GM21360 (cell line): Measurements from ENCODE around the gene NOP9.
"Not testable (repeated sequence)": the region's sequence is repeated elsewhere in the genome, so short reads cannot be mapped to it uniquely, and the experiment has no call there.

ENCODE experiments used
- ATAC-seq: cut with Tn5 transposase; IDR thresholded peaks from one replicate; pipeline ENCODE4 v1.9.1; 2021; ENCODE audit warnings: mild to moderate bottlenecking, moderate library complexity; ENCODE audit not compliant: unreplicated experiment

Gene NOP9

GRCh38 chr14:24342889-24343288 is 43.2 kb downstream of the NOP9 start:
- no peak for ATAC-seq

GRCh38 chr14:24343795-24344660 is 44.4 kb downstream of the NOP9 start:
- no peak for ATAC-seq

GRCh38 chr14:24347134-24347533 is 47.5 kb downstream of the NOP9 start:
- ATAC-seq = no peak

GRCh38 chr14:24348186-24348585 is 48.5 kb downstream of the NOP9 start:
- no peak for ATAC-seq

- ATAC-seq = no peak
Observed at GRCh38 chr14:24349742-24350141, 50.1 kb downstream of the NOP9 start.

- no peak for ATAC-seq
Observed at GRCh38 chr14:24351517-24351916, 51.9 kb downstream of the NOP9 start.

GRCh38 chr14:24353559-24354481 is 54.2 kb downstream of the NOP9 start:
- no peak for ATAC-seq

- not testable (repeated sequence) for ATAC-seq
Observed at GRCh38 chr14:24354482-24354825, 54.8 kb downstream of the NOP9 start.

- no peak for ATAC-seq
Observed at GRCh38 chr14:24355009-24355408, 55.4 kb downstream of the NOP9 start.

GRCh38 chr14:24356208-24356607 is 56.6 kb downstream of the NOP9 start:
- no peak for ATAC-seq
